Fibroblast of lung (primary cell): ENCODE data around the gene DAB1. TPM values are rescaled to one million over a fixed set of nuclear protein-coding genes. Genes with fewer than 3 reads are reported as not detected.

Source experiments
- DNase-seq, 2 donors: peaks; one replicate each; pipeline versions ENCODE4 v3.0.0 to v3.0.0-alpha.2; 2010; ENCODE audit warnings: low read depth in 2 of 2
- H2AFZ ChIP-seq: 2 replicates; pipeline ENCODE4 v1.5.1; 2012; ENCODE audit warnings: low read length, control low read depth, inconsistent platforms
- H3K27ac ChIP-seq: 2 replicates; pipeline ENCODE4 v1.5.1; 2011; ENCODE audit warnings: low read length, control low read depth; ENCODE audit not compliant: insufficient read depth
- H3K27me3 ChIP-seq: 2 replicates; pipeline ENCODE4 v1.5.1; 2011; ENCODE audit warnings: mild to moderate bottlenecking, low read length; ENCODE audit not compliant: control insufficient read depth, insufficient read depth
- H3K36me3 ChIP-seq: 2 replicates; pipeline ENCODE4 v1.5.1; 2011; ENCODE audit warnings: low read length; ENCODE audit not compliant: control insufficient read depth, insufficient read depth
- H3K4me1 ChIP-seq: 2 replicates; pipeline ENCODE4 v1.5.1; 2011; ENCODE audit warnings: low read length; ENCODE audit not compliant: control insufficient read depth, insufficient read depth; ENCODE audit errors: extremely low read depth
- H3K4me2 ChIP-seq: 2 replicates; pipeline ENCODE4 v1.5.1; 2011; ENCODE audit warnings: low read length, control low read depth; ENCODE audit not compliant: insufficient read depth; ENCODE audit errors: extremely low read depth
- H3K4me3 ChIP-seq, 4 experiments: fragments of 200-600 bp in 1 of 4; sonication (generic) in 1 of 4; replicated peaks in 1 of 4; 2 replicates each; pipeline ENCODE4 v1.5.1; 2011 to 2016; ENCODE audit warnings: low read length in 4 of 4, low read depth in 3 of 4, mild to moderate bottlenecking in 3 of 4, control low read depth in 2 of 4, inconsistent platforms in 1 of 4, mixed read lengths in 1 of 4; ENCODE audit not compliant: insufficient read depth in 1 of 4; ENCODE audit errors: control extremely low read depth in 1 of 4
- H3K79me2 ChIP-seq: 2 replicates; pipeline ENCODE4 v1.5.1; 2012; ENCODE audit warnings: mild to moderate bottlenecking, low read length, inconsistent platforms; ENCODE audit not compliant: control insufficient read depth, insufficient read depth
- H3K9ac ChIP-seq: 2 replicates; pipeline ENCODE4 v1.5.1; 2011; ENCODE audit warnings: mild to moderate bottlenecking, low read length, control low read depth; ENCODE audit not compliant: insufficient read depth
- H3K9me3 ChIP-seq: 2 replicates; pipeline ENCODE4 v1.5.1; 2012; ENCODE audit warnings: low read depth, low read length; ENCODE audit not compliant: control insufficient read depth, insufficient read depth
- H4K20me1 ChIP-seq: 2 replicates; pipeline ENCODE4 v1.5.1; 2011; ENCODE audit warnings: low read length; ENCODE audit not compliant: control insufficient read depth, insufficient read depth; ENCODE audit errors: extremely low read depth
- CTCF ChIP-seq, 2 donors: IDR thresholded peaks in 1 of 2; conservative IDR thresholded peaks in 1 of 2; 1 replicate in 1 of 2; 2 replicates in 1 of 2; pipeline ENCODE4 v1.5.1; 2011 to 2012; ENCODE audit warnings: low read length in 2 of 2, control low read depth in 1 of 2, inconsistent platforms in 1 of 2, low read depth in 1 of 2, mild to moderate bottlenecking in 1 of 2
- EZH2 ChIP-seq: IDR thresholded peaks from 2 replicates; pipeline ENCODE4 v1.5.1; 2012; ENCODE audit warnings: low read length, control low read depth, mild to moderate bottlenecking; ENCODE audit errors: missing control alignments
- polyA plus RNA-seq, 2 donors: library from polyadenylated mRNA; depleted of rRNA in 1 of 2; stranded (reverse) in 1 of 2; unstranded in 1 of 2; fragments of >200 nt; gene quantifications; 2 replicates each; pipeline ENCODE4 v1.2.1, GENCODE V29; 2011 to 2012; ENCODE audit warnings: missing spikeins in 1 of 2
- total RNA-seq: library from RNA; depleted of rRNA; stranded (reverse); fragments of >200 nt; gene quantifications from 2 replicates; pipeline ENCODE4 v1.2.1, GENCODE V29; 2014

The DAB1 gene
- total and polyA plus RNA-seq, 2 donors (not counting 1 experiment from before 2014, with no cell fraction given): 0.17 to 2.0 TPM

GRCh38 chr1:57013522-57013921, 410.3 kb downstream of the DAB1 start:
- H2AFZ ChIP-seq: no peak overlapping the region
- no peak overlapping the region for H3K4me2 ChIP-seq
- H3K9ac ChIP-seq: no peak overlapping the region
- no peaks in the 10 kb centered on the region for H4K20me1 ChIP-seq
- DNase-seq: no peak
- no peaks in the 10 kb centered on the region for H3K4me1 ChIP-seq
- H3K27me3 ChIP-seq: no peaks in the 10 kb centered on the region
- H3K36me3 ChIP-seq: no peaks in the 10 kb centered on the region
- H3K4me3 ChIP-seq: no peak overlapping the region
- H3K27ac ChIP-seq: no peak overlapping the region
- no peaks in the 10 kb centered on the region for H3K79me2 ChIP-seq
- H3K9me3 ChIP-seq: no peaks in the 10 kb centered on the region
- TF ChIP-seq EZH2: no peak
- no peak for TF ChIP-seq CTCF (conservative IDR thresholded peaks at IDR 0.05 in 1 of 2, IDR thresholded peaks at IDR 0.05 in 1 of 2; ENCODE audit: low read depth in 1 of 2, low read length in 2 of 2)

GRCh38 chr1:57012315-57012714, 411.5 kb downstream of the DAB1 start:
- no peaks in the 10 kb centered on the region for H3K79me2 ChIP-seq
- H3K36me3 ChIP-seq: no peaks in the 10 kb centered on the region
- no peak overlapping the region for H3K27ac ChIP-seq

GRCh38 chr1:57010511-57010910, 413.3 kb downstream of the DAB1 start:
- no peaks in the 10 kb centered on the region for H3K9me3 ChIP-seq
- no peak overlapping the region for H3K27ac ChIP-seq
- H3K4me3 ChIP-seq: no peak overlapping the region
- no peaks in the 10 kb centered on the region for H3K4me1 ChIP-seq
- H3K79me2 ChIP-seq: no peaks in the 10 kb centered on the region
- no peak overlapping the region for H2AFZ ChIP-seq
- DNase-seq: no peak
- H4K20me1 ChIP-seq: no peaks in the 10 kb centered on the region
- H3K4me2 ChIP-seq: no peak overlapping the region
- TF ChIP-seq EZH2 (no peak), CTCF (conservative IDR thresholded peaks at IDR 0.05 in 1 of 2, IDR thresholded peaks at IDR 0.05 in 1 of 2; ENCODE audit: low read depth in 1 of 2, low read length in 2 of 2) (no peak)
- no peaks in the 10 kb centered on the region for H3K27me3 ChIP-seq
- H3K36me3 ChIP-seq: no peaks in the 10 kb centered on the region
- H3K9ac ChIP-seq: no peak overlapping the region

More at GRCh38 chr1:57012315-57012714, 411.5 kb downstream of the DAB1 start:
- no peak overlapping the region for H3K4me3 ChIP-seq
- no peaks in the 10 kb centered on the region for H3K9me3 ChIP-seq
- H3K9ac ChIP-seq: no peak overlapping the region
- no peak overlapping the region for H2AFZ ChIP-seq
- TF ChIP-seq EZH2 (no peak), CTCF (conservative IDR thresholded peaks at IDR 0.05 in 1 of 2, IDR thresholded peaks at IDR 0.05 in 1 of 2; ENCODE audit: low read depth in 1 of 2, low read length in 2 of 2) (no peak)
- no peak overlapping the region for H3K4me2 ChIP-seq
- no peaks in the 10 kb centered on the region for H3K27me3 ChIP-seq
- no peak for DNase-seq
- H4K20me1 ChIP-seq: no peaks in the 10 kb centered on the region
- no peaks in the 10 kb centered on the region for H3K4me1 ChIP-seq
